Hematopoietic multipotent progenitor cell (in vitro differentiated cells): Measurements from ENCODE around the gene PDAP1. TPM values are rescaled to one million over a fixed set of nuclear protein-coding genes. Genes with fewer than 3 reads are reported as not detected.
"Not testable (repeated sequence)": the region's sequence is repeated elsewhere in the genome, so short reads cannot be mapped to it uniquely, and the experiment has no call there.

Experiments
- DNase-seq, 3 donors: peaks; one replicate each; pipeline ENCODE4 v3.0.0-alpha.2; 2011 to 2015; ENCODE audit warnings: low read depth in 2 of 3, low spot score in 2 of 3
- total RNA-seq: library from RNA; depleted of rRNA; stranded (reverse); fragments of >200 nt; gene quantifications from one replicate; pipeline ENCODE4 v1.2.3, GENCODE V29; 2012

PDAP1 gene
- total RNA-seq, 1 donor = 14.3 TPM

DNA sequence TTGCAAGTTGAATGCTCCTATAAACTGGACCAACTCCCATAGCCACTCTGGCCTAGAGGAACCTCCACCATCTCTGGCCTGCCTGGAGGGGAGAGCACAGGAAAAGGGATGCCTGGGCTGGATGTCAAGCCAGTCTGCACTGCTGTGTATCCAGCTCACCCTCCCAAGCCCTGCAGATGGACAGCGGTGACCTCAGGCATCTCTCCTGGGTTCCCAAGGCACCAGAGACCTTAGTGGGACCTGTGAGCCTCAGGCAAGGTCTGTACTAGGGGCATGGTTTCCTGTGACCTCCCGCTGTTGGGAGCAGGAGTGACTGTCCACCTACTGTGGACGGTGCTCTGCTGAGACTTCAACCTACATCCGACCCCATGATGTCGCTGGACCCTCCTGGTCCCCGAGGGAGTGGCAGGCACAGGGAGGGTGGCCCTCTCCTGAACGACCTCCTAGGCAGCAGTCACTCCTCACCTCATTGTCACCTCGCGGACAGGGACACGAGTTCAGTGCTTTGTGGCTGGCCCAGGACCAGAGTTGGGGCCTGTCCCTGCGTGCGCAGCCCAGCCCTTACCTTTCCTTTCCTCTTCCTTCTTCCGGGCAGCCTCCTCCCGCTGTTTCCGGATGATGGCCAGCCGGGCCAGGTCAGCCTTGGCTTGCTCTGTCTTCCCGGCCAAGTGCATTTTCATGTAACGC is 11.0 kb downstream of the PDAP1 start:
- DNase-seq = no peak

DNA sequence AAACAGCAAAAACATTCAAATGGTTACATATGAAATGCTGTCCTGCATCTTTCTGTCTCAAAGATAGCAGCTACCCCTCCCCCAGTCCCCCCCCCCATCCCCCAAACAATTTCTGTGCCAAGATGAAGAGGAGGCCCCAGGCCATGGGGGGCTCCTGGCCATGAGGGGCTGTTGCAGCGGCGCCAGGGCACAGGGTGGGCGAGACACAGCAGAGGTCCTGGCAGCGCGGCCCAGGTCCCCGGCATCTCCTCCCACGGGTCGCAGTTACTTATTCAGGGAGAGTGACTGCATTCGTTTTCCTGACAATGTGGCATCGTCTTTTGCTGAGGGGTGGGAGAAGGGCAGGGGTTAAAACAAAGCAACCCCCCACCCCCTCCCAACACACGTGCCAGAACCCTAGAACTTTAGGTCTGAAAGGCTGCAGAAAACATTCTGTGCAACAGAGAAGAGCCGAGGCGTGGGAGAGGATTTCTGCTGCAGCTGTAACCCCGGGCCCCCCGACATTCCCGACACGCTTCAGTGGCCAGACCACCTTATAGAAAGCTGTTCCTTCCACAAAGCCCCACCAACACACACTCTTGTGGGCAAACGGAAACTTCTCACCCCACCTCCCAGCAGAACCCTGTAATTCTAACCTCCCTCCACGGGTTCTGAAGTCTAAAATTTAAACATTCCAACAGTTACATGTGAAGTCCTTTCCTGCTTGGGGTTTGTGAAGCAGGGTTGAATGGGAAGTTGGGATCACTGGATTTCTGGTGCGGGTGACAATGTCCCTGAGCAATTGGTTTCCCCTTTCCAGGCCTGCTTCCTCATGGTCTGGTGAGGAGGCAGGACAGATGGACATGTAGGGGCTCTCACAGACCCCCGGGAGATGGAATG is 11.7 kb downstream of the PDAP1 start:
- no peak for DNase-seq

DNA sequence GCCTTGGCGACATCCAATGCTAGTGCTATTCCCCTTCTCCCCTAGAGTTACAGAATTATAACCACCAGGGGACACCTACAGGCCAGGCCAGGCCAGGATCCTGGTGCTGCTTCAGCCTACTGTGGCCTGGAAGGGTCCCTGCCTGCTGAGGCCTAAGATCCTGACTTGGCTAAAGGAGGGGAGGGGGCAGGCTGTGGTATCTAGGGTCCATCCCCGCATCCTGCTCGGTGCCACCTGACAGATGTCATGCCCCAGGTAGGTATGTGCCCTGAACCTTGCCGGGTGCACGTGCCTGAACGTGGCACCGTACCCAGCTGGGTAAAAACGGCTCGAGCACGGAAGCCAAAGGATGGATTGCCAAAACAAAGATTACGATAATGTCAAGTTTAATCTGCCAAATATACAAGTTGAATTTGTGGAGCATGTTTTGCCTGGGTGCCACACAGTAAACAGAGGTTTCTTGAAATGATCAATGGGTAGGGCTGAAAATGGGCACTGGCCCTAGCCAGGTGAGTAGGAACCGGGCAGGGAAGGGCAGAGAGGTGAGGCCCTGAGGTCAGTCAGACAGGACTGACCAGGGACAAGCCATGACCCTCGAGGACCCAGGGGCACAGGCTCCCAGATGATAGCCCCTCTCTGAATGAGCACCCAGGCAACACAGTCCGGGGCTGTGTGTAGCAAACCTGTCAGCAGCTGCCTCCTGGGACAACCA is 12.6 kb downstream of the PDAP1 start:
- DNase-seq = no peak

DNA sequence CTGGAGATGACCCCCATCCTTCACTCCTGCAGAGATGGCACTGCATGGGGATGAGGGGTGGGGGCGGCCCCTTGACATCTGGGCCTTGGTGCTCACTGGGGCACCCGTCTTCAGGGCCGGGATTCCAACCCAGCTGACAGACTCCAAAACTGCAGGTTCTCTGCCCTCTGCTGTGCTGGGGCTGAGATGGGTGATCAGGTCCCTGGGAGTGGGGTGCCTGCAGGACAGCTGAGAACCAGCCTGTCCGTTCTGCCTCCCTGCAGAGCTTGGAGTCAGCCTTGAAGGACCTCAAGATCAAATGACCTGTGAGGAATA is 14.3 kb downstream of the PDAP1 start:
- no peak for DNase-seq

DNA sequence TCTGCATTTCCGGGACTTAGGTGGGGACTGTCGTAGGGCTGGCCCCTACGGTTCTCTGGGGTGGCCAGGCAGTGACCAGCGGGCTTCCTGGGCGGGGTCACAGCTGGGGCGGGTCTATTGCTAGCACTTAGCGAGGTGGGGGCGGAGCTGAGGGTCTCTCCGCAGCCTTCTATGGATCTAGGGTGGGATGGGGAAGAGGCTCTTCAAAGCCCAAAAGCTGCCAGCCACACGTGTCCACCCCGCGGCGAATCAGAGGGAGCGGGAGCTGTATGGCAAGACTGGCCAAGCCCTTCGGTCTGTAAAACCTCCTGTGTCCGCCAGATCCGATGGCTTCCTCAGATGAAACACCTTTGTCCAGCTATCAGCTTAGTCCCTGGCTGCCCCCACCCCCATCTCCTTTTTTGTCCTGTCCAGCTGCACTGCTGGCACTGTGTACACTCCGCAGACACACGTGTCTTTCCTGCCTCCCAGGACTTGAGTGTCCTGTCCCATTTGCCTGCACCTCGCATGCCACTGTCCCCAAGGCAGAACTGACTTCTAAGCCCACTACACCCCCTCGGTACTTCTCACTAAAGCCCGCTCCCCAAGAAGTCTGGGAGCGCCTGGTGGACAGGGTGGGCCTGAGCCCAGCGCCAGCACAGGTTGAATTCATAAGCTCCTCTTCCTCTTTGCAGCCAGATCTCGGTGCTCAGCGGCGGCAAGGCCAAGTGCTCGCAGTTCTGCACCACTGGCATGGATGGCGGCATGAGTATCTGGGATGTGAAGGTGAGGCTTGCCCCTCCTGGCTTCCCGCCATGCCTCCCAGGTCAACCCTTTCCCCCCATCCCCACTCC is 14.8 kb downstream of the PDAP1 start:
- DNase-seq = no peak

DNA sequence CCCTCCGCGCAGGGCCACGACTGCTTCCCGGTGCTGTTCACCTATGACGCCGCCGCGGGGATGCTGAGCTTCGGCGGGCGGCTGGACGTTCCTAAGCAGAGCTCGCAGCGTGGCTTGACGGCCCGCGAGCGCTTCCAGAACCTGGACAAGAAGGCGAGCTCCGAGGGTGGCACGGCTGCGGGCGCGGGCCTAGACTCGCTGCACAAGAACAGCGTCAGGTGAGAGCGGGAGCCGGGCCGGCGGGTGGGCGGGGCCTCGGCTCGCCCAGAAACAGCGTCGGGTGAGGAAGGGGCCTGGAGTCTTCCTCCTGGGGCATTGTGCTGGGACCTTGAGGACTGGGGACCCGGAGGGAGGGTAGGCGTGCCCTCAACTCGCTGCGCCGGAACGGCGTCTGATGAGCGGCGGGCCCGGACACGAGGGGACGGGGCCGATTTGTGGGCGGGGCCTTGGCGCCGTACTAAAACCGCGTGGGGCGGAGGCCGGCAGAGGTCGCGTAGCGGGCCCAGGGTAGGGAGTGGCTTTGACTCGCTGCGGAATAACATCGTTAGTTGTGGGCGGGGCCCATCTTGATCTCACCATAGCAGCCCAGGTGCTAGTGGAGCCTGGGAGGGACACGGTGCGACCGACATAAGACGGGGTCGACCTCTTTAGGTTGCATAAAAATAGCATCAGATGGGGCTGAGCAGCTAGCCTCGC is 15.6 kb downstream of the PDAP1 start:
- peak; percentile 70 to 79 (median 79) for DNase-seq

DNA sequence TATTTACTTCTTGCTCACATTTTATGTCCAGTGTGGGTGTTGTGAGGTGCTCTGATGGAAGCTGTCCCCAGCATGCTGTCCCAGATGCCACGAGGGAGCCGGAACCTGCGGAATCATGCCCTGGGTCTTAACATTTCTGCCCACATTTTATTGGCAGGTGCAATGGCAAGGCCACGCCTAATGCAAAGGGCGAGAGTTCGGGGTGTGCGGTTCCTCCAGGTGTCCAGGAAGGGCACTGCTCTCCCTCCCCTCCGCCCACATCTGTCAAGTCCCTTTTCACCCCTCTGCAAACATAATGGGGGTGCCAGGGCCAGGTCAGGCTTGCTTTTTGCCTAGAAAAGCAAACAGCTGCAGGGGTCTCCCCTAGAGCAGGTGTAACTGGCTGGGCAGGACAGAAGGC is 16.4 kb downstream of the PDAP1 start:
- DNase-seq = no peak

DNA sequence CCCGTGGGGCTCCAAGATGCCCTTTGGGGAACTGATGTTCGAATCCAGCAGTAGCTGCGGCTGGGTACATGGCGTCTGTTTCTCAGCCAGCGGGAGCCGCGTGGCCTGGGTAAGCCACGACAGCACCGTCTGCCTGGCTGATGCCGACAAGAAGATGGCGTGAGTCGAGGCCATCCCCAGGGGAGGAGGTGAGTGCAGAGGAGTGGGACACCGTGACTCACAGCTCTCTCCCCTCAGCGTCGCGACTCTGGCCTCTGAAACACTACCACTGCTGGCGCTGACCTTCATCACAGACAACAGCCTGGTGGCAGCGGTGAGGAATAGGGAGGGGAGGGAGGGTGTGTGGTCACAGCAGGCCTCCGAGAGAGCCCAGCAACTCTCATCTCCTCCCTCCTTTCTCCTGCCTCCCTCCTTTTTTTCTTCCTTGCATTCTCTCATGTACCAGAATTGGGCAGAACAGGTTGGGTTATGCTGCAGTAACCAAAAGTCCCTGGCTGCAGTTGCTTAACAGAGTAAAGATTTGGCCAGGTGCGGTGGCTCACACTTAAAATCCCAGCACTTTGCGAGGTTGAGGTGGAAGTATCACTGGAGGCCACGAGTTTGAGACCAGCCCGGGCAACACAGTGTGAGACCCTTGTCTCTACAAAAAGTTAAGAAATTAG is 17.3 kb downstream of the PDAP1 start:
- DNase-seq = no peak

DNA sequence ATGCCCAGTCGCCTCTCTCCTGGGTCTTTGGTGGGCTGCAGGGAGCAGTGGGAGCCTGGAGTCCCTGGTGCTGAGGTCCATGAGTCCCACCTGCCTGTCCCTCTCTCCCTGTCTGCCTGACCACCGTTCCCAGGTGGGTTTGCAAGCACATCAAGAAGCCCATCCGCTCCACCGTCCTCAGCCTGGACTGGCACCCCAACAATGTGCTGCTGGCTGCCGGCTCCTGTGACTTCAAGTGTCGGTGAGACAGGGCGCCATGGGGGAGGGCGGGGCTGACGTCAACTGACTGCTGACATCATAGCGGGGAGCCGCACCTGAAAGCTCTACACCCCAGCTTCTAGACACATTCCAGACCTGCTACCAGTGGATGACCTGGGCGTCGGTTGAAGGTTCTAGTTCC is 18.6 kb downstream of the PDAP1 start:
- no peak for DNase-seq

DNA sequence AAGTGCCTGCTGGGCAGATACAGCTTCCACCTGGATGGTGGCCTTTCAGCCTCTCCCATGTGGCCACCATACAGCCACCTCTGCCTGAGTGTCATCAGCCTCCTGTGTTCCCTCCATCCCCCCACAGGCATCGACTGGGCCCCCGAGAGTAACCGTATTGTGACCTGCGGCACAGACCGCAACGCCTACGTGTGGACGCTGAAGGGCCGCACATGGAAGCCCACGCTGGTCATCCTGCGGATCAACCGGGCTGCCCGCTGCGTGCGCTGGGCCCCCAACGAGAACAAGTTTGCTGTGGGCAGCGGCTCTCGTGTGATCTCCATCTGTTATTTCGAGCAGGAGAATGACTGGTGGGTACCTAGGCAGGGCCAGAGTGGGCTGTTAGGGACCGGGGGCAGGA is 20.5 kb downstream of the PDAP1 start:
- DNase-seq = no peak

DNA sequence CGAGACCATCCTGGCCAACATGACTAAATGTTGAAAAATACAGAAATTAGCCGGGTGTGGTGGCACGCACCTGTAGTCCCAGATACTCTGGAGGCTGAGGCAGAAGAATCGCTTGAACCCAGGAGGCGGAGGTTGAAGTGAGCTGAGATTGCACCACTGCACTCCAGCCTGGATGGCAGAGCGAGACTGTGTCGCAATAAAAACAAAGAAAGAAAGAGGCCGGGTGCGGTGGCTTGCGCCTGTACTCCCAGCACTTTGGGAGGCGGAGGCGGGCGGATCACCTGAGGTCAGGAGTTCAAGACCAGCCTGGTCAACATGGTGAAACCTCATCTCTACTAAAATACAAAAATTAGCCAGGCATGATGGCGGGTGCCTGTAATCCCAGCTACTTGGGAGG is 21.2 kb downstream of the PDAP1 start:
- not testable (repeated sequence) for DNase-seq

DNA sequence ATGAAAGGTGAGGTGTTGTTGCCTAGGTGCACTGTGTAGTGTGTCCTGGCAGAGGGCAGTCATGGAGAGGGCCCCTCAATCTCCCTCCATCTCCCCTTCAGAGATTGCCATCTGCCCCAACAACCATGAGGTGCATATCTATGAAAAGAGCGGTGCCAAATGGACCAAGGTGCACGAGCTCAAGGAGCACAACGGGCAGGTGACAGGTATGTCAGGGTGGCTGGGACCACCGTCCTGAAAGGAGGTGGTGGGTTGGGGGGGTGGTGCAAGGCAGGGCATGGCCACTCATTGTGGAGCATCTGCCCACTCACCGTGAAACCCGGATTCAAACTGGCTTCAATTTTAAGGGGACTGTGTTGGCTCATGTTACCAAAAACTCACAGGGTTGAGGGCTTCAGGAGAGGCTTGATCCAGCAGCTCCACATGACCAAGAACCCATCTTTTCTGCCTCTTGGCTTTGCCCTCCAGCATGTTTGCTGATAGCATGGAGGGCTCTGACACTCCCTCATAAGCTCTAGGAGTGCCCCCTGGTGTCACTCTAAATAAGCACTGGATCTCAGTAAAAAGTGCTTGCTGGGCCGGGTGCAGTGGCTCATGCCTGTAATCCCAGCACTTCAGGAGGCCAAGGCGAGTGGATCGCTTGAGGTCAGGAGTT is 21.7 kb downstream of the PDAP1 start:
- DNase-seq = peak in 2 of 3 donors; percentile 67 to 79

DNA sequence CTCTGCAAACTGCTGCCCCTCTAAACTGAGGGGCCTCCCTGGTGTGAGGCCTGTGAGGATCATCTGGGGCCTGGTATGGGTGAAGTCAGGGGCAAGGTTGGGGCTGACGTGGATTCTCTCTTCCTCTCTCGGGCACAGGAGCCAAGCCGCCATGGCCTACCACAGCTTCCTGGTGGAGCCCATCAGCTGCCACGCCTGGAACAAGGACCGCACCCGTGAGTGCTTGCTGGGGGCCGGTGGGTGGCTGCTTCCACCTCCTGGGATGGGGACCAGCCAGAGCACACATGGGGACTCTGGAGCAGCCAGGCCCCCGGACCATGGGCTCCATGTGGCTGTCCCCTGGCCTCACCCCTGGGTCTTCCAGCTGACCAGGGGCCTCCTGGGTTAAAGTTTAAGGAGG is 22.8 kb downstream of the PDAP1 start:
- DNase-seq = no peak

DNA sequence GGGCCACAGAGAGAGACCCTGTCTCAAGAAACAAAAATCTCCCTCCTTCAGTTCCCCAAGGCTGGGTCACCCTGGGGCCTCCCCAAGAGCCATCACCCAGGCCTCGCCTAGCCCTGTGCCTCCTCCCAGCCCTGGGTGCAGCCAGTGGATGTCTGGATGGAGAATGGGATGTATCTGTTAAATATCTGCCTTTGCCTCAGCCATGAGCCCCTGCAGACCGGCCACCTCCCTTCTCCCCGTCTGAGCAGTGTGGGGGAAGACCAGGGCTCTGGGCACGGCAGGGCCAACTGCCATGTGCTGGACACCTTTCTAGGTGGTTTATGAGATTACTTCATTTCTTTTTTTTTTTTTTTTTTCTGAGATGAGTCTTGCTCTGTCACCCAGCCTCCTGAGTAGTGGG is 23.9 kb downstream of the PDAP1 start:
- no peak for DNase-seq

DNA sequence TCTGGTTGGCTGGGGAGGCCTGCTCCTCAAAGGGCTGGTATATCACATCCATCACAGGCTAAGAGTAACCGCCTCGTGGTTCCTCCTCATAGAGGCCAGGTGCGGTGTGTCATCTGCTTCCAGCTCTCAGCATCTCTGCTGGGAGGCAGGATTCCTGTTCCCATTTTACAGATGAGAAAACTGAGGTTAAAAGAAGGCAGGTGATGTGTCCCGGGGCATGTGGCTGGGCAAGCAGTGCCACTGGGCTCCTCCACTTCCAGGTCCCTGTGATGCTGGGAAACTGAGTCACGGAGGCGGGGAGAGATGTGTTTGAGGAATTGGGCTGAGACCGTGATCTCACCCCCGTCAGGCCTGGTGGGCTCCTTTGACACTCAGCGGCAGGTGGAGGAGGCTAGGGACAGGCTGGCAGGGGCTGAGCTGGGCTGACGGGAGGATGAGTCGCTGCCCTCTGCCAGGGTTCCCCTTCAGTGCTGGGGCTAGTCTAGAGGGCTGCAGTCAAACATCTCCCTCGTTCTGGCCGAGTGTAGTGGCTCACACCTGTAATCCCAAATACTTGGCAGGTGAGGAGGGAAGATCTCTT is 24.5 kb downstream of the PDAP1 start:
- no peak for DNase-seq

DNA sequence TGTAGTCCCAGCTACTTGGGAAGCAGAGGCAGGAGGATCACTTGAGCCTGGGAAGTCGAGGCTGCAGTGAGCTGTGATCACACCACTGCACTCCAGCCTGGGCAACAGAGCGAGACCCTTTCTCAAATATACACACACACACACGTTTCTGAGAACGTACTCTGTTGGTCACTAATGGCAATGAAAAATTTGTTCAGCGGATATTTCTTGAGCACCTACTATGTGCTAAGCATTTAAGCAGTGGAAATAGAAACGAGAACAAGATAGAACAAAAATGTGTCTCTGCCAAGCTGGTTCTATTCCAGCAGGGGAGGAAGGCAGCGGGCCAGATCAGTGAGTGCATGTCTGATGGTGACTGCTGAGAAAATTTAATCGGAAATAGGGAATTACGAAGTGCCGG is 25.2 kb downstream of the PDAP1 start:
- DNase-seq = no peak

DNA sequence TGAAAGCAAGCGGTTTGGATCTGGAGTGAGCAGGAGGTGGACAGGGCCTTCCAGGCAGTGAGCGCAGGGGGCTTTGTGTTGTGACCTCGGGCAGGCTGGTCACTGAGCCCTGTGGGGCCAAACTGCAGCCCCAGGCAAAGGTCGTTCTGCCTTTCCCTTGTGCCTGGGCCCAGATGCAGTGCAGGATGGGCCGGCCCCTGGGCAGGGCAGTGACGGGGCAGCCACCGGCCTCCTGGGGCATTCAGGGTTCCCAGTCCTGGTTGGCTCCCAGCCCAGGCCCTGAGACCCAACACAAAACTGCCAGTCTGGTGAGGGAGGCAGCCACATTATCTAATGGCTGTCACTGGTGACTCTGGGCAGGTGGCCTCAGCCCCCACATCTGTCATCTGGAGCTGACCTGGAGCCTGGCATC is 26.7 kb downstream of the PDAP1 start:
- DNase-seq = no peak

DNA sequence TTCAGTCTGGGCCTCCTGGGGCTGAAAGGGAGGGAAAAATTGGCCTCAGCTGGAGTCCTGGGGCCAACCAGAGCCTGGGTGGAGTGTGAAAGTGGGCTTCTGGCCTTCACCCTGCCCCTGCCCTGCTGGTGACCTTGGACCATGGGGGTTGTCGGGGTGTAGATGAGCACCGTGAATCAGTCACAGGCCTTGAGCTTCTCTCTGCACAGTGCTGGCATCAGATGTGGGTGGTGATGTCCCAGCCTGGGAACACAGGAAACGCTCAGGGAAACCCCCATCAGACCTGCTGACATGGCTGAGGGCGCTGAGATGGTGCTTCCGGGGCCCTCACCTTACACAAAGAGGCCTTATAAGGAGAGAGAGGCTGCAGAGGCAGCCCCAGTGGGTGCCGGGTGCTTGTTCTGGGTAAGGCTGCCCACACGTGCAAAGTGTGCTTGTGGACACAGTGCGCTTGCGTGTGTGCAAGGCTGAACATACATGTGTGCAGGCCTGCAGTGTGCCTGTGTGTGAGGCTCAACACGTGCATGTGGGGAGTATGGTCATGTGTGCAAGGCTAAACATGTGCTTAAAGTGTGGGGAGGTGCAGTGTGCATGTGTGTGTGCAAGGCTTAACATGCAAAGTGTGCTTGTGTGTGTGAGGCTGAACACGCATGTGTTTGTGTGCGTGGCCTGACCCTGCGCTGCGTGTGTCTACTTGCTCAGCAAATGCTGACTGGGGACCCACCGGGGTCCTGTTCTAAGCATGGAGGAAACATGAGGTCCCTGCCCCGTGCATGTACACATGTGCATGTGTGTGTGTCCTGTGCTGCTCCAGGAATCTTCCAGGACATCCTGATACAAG is 27.4 kb downstream of the PDAP1 start:
- peak in 1 of 3 donors; percentile 80 for DNase-seq
